ENCODE results near the gene NIPAL1.
A peak's percentile ranks its signal among the peaks of the same experiment; 100 is the strongest.
"Not testable (repeated sequence)": the region's sequence is repeated elsewhere in the genome, so short reads cannot be mapped to it uniquely, and the experiment has no call there.

The NIPAL1 gene

GRCh38 chr4:48016141-48017107 is at the start of gene NIPAL1, which contains the start of gene CNGA1:
NIPAL1 (plus strand) TSS chr4:48016772; CDS start chr4:48016840, 68 bp downstream.
CNGA1 (minus strand) TSS chr4:48016681; CDS start chr4:47952689, 63,992 bp downstream.
- DNase-seq (ENCODE audit: low read depth) = peak; percentile 12
- TF ChIP-seq CTCF (conservative IDR thresholded peaks at IDR 0.05; ENCODE audit: low read length) = peak; percentile 41
- H3K4me3 ChIP-seq (ENCODE audit: low read length) = peak within 1 kb of the TSS; percentile 58

GRCh38 chr4:47968847-47969246 is 47.7 kb upstream of the NIPAL1 start:
- no peak for TF ChIP-seq CTCF (conservative IDR thresholded peaks at IDR 0.05; ENCODE audit: low read length)
- DNase-seq (ENCODE audit: low read depth) = no peak
- H3K4me3 ChIP-seq (ENCODE audit: low read length) = no peak overlapping the region

- DNase-seq (ENCODE audit: low read depth) = no peak
- H3K4me3 ChIP-seq (ENCODE audit: low read length) = no peak overlapping the region
- no peak for TF ChIP-seq CTCF (conservative IDR thresholded peaks at IDR 0.05; ENCODE audit: low read length)
Measured at GRCh38 chr4:47972181-47972580, 44.4 kb upstream of the NIPAL1 start.

- no peak overlapping the region for H3K4me3 ChIP-seq (ENCODE audit: low read length)
- DNase-seq (ENCODE audit: low read depth) = no peak
- no peak for TF ChIP-seq CTCF (conservative IDR thresholded peaks at IDR 0.05; ENCODE audit: low read length)
Measured at GRCh38 chr4:47972721-47973120, 43.9 kb upstream of the NIPAL1 start.

GRCh38 chr4:47974566-47974965 is 42.0 kb upstream of the NIPAL1 start:
- DNase-seq (ENCODE audit: low read depth) = no peak
- TF ChIP-seq CTCF (conservative IDR thresholded peaks at IDR 0.05; ENCODE audit: low read length) = no peak
- H3K4me3 ChIP-seq (ENCODE audit: low read length) = no peak overlapping the region

- no peak for TF ChIP-seq CTCF (conservative IDR thresholded peaks at IDR 0.05; ENCODE audit: low read length)
- no peak overlapping the region for H3K4me3 ChIP-seq (ENCODE audit: low read length)
- no peak for DNase-seq (ENCODE audit: low read depth)
Measured at GRCh38 chr4:47990145-47990544, 26.4 kb upstream of the NIPAL1 start.

GRCh38 chr4:47992475-47992874 is 24.1 kb upstream of the NIPAL1 start:
- not testable (repeated sequence) for DNase-seq (ENCODE audit: low read depth)

More at GRCh38 chr4:47992475-47992874, 24.1 kb upstream of the NIPAL1 start:
- not testable (repeated sequence) for H3K4me3 ChIP-seq (ENCODE audit: low read length)

Data from AG10803 (cell line).